Calu3 (cell line): ENCODE data around the gene CPTP. TPM values are rescaled to one million over a fixed set of nuclear protein-coding genes. Genes with fewer than 3 reads are reported as not detected.

Experiments used
- BruUV-seq: library from RNA; stranded (reverse); fragments of 400-500 nt; replicated peaks from 2 replicates; lab custom pipeline; 2021; lab: Mats Ljungman, UMichigan
- CTCF ChIA-PET: fragments of 300-600 bp; sonication (Branson Sonifier 250); formaldehyde crosslinking; loops from one replicate; lab custom pipeline; 2022; ENCODE audit warnings: antibody characterized with exemption; lab: Charles Lee
- DNase-seq: peaks from one replicate; pipeline ENCODE4 v3.0.0; 2022
- H3K27ac Mint-ChIP-seq: one replicate; pipeline ENCODE4 v1.8.0; 2022; ENCODE audit warnings: mixed read lengths; ENCODE audit not compliant: unreplicated experiment
- H3K27me3 Mint-ChIP-seq: one replicate; pipeline ENCODE4 v1.8.0; 2022; ENCODE audit warnings: mixed read lengths; ENCODE audit not compliant: unreplicated experiment
- H3K36me3 Mint-ChIP-seq: one replicate; pipeline ENCODE4 v1.8.0; 2022; ENCODE audit warnings: mild to moderate bottlenecking, moderate library complexity, mixed read lengths; ENCODE audit not compliant: insufficient read depth, unreplicated experiment
- H3K4me1 Mint-ChIP-seq: one replicate; pipeline ENCODE4 v1.8.0; 2022; ENCODE audit warnings: mild to moderate bottlenecking, low read depth, mixed read lengths; ENCODE audit not compliant: unreplicated experiment
- H3K4me3 Mint-ChIP-seq: one replicate; pipeline ENCODE4 v1.8.0; 2022; ENCODE audit warnings: mild to moderate bottlenecking, low read depth, moderate library complexity, mixed read lengths; ENCODE audit not compliant: unreplicated experiment
- H3K9me3 Mint-ChIP-seq: one replicate; pipeline ENCODE4 v1.8.0; 2022; ENCODE audit warnings: low read depth, mixed read lengths; ENCODE audit not compliant: unreplicated experiment
- intact Hi-C: fragments of 100-400 bp; cut with micrococcal nuclease; formaldehyde crosslinking; loops from one replicate; pipeline ENCODE4 v1.10.0; 2022; ENCODE audit not compliant: unreplicated experiment
- total RNA-seq: library from RNA; stranded (reverse); gene quantifications from 2 replicates; pipeline ENCODE4 v1.2.3, GENCODE V29; 2022
- TF ChIP-seq, protein P1 (sequence below): fragments of 200-600 bp; IDR thresholded peaks from one replicate; pipeline ENCODE4 v1.8.0; 2022; ENCODE audit warnings: antibody characterized with exemption; ENCODE audit not compliant: unreplicated experiment

CPTP gene
- total RNA-seq, 1 experiment from 2014 or later, result 20.1 TPM

DNA sequence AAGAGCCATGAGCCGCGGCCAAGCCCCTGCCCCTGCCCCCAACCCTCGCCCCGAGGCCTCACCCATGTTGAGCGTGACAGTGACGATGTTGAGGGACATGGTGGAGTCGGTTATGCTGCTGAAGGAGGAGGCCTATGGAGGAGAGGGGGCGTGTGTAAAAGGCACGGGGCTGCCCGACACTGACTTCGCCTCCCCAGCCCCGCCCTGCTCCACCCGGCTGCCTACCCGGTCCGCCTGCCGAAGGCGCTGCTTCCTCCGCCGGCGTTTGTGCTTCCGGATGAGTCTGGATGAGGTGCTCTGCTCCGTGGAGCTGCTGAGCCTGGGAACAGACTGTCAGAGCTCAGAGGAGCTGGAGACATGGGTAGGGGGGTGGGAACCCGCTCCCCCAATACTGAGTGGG, 15.6 kb downstream of the CPTP start:
- Mint-ChIP-seq H3K4me1 (peaks cover 14% of the 10 kb centered on the region), H3K27me3 (no peaks in the 10 kb centered on the region), H3K4me3 (no peak overlapping the region), H3K27ac (no peak overlapping the region), H3K9me3 (no peaks in the 10 kb centered on the region), H3K36me3 (peaks cover 54% of the 10 kb centered on the region)
- intact Hi-C loops, result no loop called here
- BruUV-seq, result no TSS peak
- CTCF ChIA-PET, result no interaction called here
- TF ChIP-seq, protein P1, sequence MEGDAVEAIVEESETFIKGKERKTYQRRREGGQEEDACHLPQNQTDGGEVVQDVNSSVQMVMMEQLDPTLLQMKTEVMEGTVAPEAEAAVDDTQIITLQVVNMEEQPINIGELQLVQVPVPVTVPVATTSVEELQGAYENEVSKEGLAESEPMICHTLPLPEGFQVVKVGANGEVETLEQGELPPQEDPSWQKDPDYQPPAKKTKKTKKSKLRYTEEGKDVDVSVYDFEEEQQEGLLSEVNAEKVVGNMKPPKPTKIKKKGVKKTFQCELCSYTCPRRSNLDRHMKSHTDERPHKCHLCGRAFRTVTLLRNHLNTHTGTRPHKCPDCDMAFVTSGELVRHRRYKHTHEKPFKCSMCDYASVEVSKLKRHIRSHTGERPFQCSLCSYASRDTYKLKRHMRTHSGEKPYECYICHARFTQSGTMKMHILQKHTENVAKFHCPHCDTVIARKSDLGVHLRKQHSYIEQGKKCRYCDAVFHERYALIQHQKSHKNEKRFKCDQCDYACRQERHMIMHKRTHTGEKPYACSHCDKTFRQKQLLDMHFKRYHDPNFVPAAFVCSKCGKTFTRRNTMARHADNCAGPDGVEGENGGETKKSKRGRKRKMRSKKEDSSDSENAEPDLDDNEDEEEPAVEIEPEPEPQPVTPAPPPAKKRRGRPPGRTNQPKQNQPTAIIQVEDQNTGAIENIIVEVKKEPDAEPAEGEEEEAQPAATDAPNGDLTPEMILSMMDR, result no peak
- no peak for DNase-seq

DNA sequence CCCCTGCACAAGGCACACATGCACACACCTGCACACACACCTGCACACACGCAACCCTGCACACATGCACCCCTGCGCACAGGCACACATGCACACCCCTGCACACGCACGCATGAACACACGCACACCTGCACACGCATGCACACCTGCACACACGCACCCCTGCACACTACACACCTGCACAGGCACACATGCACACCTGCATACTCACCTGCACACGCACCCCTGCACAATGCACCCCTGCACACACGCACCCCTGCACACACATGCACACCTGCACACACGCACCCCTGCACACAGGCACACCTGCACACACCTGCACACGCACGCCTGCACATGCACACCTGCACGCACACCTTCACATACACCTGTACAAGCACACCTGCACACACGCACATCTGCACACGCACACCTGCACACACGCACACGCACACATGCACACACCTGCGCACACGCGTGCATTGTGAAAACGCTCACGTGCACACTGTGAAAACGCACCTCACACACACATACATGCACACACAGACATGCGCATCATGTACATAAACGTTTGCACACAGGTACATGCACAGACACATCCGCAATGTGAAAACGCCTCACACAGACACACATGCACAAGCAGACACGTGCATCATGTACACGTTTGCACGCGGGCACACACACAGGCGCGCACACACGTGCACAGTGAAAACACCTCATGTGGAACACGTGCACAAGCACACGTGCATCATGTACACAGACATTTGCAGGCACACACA, 16.4 kb downstream of the CPTP start:
- H3K4me1 Mint-ChIP-seq, result peaks cover 14% of the 10 kb centered on the region
- no TSS peak for BruUV-seq
- TF ChIP-seq, protein P1, result no peak
- DNase-seq, result no peak
- CTCF ChIA-PET, result no interaction called here
- intact Hi-C loops, result no loop called here
- no peak overlapping the region for H3K27ac Mint-ChIP-seq
- H3K27me3 Mint-ChIP-seq, result no peaks in the 10 kb centered on the region
- H3K36me3 Mint-ChIP-seq, result peaks cover 55% of the 10 kb centered on the region
- H3K9me3 Mint-ChIP-seq, result no peaks in the 10 kb centered on the region
- no peak overlapping the region for H3K4me3 Mint-ChIP-seq

DNA sequence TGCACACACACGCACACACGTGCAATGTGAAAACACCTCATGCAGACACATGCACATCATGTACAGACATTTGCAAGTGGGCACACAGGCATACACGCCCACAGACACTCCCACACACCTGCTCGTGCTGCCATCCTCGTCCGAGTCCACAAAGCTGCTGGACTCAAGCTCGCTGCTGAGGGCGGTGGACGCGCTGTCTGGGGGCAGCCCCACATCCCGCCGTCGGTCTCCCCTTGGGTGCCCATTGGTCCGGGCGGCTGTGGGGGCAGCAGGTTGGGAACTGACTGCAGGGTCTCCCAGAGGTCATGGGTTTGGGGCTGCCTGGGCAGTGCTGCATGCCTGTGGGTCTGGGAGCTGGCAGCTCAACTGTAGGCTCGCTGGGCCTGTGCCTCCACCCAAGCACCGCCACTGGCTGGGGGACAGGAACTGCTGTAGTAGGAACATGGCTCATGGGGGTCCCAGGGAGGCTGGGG, 17.0 kb downstream of the CPTP start:
- BruUV-seq, result no TSS peak
- no peak for DNase-seq
- TF ChIP-seq, protein P1, result no peak
- no peaks in the 10 kb centered on the region for H3K27me3 Mint-ChIP-seq
- H3K4me3 Mint-ChIP-seq, result no peak overlapping the region
- H3K9me3 Mint-ChIP-seq, result no peaks in the 10 kb centered on the region
- H3K4me1 Mint-ChIP-seq, result peaks cover 14% of the 10 kb centered on the region
- H3K36me3 Mint-ChIP-seq, result peaks cover 57% of the 10 kb centered on the region
- no peak overlapping the region for H3K27ac Mint-ChIP-seq
- CTCF ChIA-PET, result no interaction called here
- intact Hi-C loops, result no loop called here

DNA sequence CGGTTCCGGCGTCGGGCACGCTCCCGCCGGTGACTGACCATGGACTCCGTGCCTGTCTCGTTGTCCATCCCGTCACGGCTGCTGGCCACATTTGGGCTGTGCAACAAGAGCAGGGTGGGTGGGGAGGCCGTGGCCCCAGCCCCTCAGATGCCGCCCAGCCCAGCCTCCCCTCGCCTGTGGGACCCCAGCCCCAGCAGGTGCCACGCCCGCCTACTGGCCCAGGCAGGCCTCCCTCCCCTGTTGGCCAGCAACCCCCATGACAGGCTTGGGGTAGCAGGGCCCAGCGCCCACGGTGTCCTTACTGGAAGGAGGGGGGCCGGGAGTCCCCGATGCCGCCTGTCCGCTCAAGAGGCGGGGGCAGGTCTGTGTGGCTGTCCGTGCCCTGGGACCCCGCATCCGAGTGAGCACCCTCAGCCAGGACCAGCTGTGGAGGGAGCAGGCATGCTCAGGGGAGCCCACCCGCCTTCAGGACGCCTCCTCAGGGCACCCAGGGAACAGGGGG, 17.5 kb downstream of the CPTP start:
- Mint-ChIP-seq H3K4me1 (peaks cover 20% of the 10 kb centered on the region), H3K9me3 (no peaks in the 10 kb centered on the region), H3K27me3 (no peaks in the 10 kb centered on the region), H3K4me3 (no peak overlapping the region), H3K27ac (no peak overlapping the region), H3K36me3 (peaks cover 62% of the 10 kb centered on the region)
- no TSS peak for BruUV-seq
- CTCF ChIA-PET, result no interaction called here
- TF ChIP-seq, protein P1, result no peak
- intact Hi-C loops, result no loop called here
- DNase-seq, result no peak
